NCI-H446 treated with DMSO at 0.1 percent for 48 hours (cell line): ENCODE measurements around the gene TAAR9.
"Not testable (repeated sequence)": the region's sequence is repeated elsewhere in the genome, so short reads cannot be mapped to it uniquely, and the experiment has no call there.

ENCODE experiments used
- DNase-seq: peaks from one replicate; lab custom pipeline; 2025; lab: John Stamatoyannopoulos, UW

Gene TAAR9

GRCh38 chr6:132515386-132515785 is 22.7 kb upstream of the TAAR9 start:
- DNase-seq, result no peak

- no peak for DNase-seq
Observed at GRCh38 chr6:132520953-132521352, 17.1 kb upstream of the TAAR9 start.

- DNase-seq, result no peak
Observed at GRCh38 chr6:132524646-132525045, 13.4 kb upstream of the TAAR9 start.

GRCh38 chr6:132525866-132526265 is 12.2 kb upstream of the TAAR9 start:
- no peak for DNase-seq

GRCh38 chr6:132526461-132526860 is 11.6 kb upstream of the TAAR9 start:
- DNase-seq, result no peak

- DNase-seq, result no peak
Observed at GRCh38 chr6:132527791-132528190, 10.3 kb upstream of the TAAR9 start.

- peak; percentile 20 for DNase-seq
Observed at GRCh38 chr6:132530293-132530974, 7.6 kb upstream of the TAAR9 start.

- DNase-seq, result not testable (repeated sequence)
Observed at GRCh38 chr6:132534546-132534945, 3.5 kb upstream of the TAAR9 start.

GRCh38 chr6:132537145-132537544 is 932 bp upstream of the TAAR9 start:
- no peak for DNase-seq

GRCh38 chr6:132544826-132545225 is 6.7 kb downstream of the TAAR9 start:
- no peak for DNase-seq

- no peak for DNase-seq
Observed at GRCh38 chr6:132548746-132549463, 10.8 kb downstream of the TAAR9 start.

GRCh38 chr6:132551214-132551613 is 13.1 kb downstream of the TAAR9 start:
- no peak for DNase-seq

- no peak for DNase-seq
Observed at GRCh38 chr6:132552372-132552771, 14.3 kb downstream of the TAAR9 start, which contains the start of gene TAAR8. Gene TAAR8 (plus strand): TSS chr6:132552672. CDS start chr6:132552693, 21 bp downstream.

- not testable (repeated sequence) for DNase-seq
Observed at GRCh38 chr6:132560087-132560486, 22.0 kb downstream of the TAAR9 start.

GRCh38 chr6:132566404-132566803 is 28.3 kb downstream of the TAAR9 start:
- DNase-seq, result no peak

GRCh38 chr6:132567566-132567965 is 29.5 kb downstream of the TAAR9 start:
- DNase-seq, result no peak

GRCh38 chr6:132568611-132569010 is 30.5 kb downstream of the TAAR9 start:
- DNase-seq, result no peak

- no peak for DNase-seq
Observed at GRCh38 chr6:132569170-132569569, 31.1 kb downstream of the TAAR9 start.

GRCh38 chr6:132570221-132570777 is 32.2 kb downstream of the TAAR9 start, which contains the start of gene TAAR6:
Gene TAAR6 (plus strand): TSS chr6:132570322. CDS start chr6:132570322, 0 bp downstream.
- no peak for DNase-seq

GRCh38 chr6:132571774-132572173 is 33.7 kb downstream of the TAAR9 start:
- DNase-seq, result no peak

GRCh38 chr6:132584698-132585097 is 46.6 kb downstream of the TAAR9 start:
- DNase-seq, result no peak

- DNase-seq, result no peak
Observed at GRCh38 chr6:132587424-132587823, 49.3 kb downstream of the TAAR9 start.
